Measurements from ENCODE around the gene MEX3A. TPM values are rescaled to one million over a fixed set of nuclear protein-coding genes. Genes with fewer than 3 reads are reported as not detected.

The MEX3A gene
- total and polyA plus RNA-seq, 2 experiments from 2014 or later: 18.5 to 38.1 TPM

- no peak for TF ChIP-seq ZNF462 (CRISPR knock-in tag; IDR thresholded peaks at IDR 0.05)
- no peak for TF ChIP-seq ZNF331 (CRISPR knock-in tag; IDR thresholded peaks at IDR 0.05; ENCODE audit: low read depth)
- no peak for TF ChIP-seq ZNF114 (CRISPR knock-in tag; IDR thresholded peaks at IDR 0.05)
- no peak for TF ChIP-seq STAT1 (IDR thresholded peaks at IDR 0.05; ENCODE audit: unreplicated experiment)
- TF ChIP-seq, protein P1, sequence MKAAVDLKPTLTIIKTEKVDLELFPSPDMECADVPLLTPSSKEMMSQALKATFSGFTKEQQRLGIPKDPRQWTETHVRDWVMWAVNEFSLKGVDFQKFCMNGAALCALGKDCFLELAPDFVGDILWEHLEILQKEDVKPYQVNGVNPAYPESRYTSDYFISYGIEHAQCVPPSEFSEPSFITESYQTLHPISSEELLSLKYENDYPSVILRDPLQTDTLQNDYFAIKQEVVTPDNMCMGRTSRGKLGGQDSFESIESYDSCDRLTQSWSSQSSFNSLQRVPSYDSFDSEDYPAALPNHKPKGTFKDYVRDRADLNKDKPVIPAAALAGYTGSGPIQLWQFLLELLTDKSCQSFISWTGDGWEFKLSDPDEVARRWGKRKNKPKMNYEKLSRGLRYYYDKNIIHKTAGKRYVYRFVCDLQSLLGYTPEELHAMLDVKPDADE (IDR thresholded peaks at IDR 0.05): no peak
These were observed 32.8 kb upstream of the MEX3A start (continued) for GRCh38 chr1:156114919-156115513.

DNA sequence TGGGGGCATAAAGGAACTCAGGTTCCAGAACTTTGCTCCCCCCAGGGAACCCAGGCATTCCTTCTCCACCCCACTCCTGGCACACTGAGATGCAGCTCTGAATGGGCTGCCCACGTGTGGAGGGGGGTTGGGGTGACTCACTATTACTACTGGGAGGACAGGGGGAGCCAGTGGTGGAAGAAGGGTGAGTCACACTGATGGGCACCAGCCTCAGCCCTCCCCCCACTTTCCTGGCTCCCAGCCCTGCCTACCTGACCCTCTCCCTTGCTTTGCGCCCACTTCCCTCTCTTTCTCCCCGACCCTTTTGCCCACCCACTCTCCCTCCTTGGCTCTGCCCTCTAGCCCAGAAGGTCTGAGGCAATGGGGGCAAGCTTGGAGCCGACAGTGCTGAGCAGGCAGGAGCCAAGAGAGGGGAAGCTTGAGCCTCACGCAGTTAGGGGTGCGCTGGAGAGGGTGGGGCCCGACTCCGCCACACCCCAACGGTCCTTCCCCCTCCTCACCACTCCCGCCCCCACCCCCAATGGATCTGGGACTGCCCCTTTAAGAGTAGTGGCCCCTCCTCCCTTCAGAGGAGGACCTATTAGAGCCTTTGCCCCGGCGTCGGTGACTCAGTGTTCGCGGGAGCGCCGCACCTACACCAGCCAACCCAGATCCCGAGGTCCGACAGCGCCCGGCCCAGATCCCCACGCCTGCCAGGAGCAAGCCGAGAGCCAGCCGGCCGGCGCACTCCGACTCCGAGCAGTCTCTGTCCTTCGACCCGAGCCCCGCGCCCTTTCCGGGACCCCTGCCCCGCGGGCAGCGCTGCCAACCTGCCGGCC lies 32.0 kb upstream of the MEX3A start, which contains the start of gene LMNA:
LMNA (plus strand) TSS at position 611 of the 818 bp plus-strand sequence. CDS start 208 bp downstream, outside the sequence.
- peak within 1 kb of the TSS; percentile 33; the same call in 1 of the 2 replicates for H3K27ac Mint-ChIP-seq
- peak; percentile 84 for TF ChIP-seq POLR2AphosphoS5 (IDR thresholded peaks at IDR 0.05; ENCODE audit: low read depth)
- TF ChIP-seq EZH2 (IDR thresholded peaks at IDR 0.05; ENCODE audit: low read depth, unreplicated experiment): no peak
- TF ChIP-seq REST (IDR thresholded peaks at IDR 0.05; ENCODE audit: unreplicated experiment): no peak
- TF ChIP-seq ZNF331 (CRISPR knock-in tag; IDR thresholded peaks at IDR 0.05; ENCODE audit: low read depth): no peak
- Histone ChIP-seq H3F3A (replicated peaks; ENCODE audit: low read depth) (0 out of 2 replicates have a peak, but pooled peaks cover 17% of the 10 kb centered on the region), H3K9me2 (ENCODE audit: insufficient read depth) (no peaks in the 10 kb centered on the region), H3K27me3 (ENCODE audit: insufficient read depth) (peaks cover 12% of the 10 kb centered on the region; the same call in 1 of the 2 replicates), H3K4me1 (ENCODE audit: insufficient read depth) (peaks cover 21% of the 10 kb centered on the region), H3K27ac (ENCODE audit: low read depth) (no peak within 1 kb of the TSS), H4K20me1 (replicated peaks; ENCODE audit: insufficient read depth) (no peaks in the 10 kb centered on the region; the same call in 1 of the 2 replicates), H3K79me2 (replicated peaks; ENCODE audit: insufficient read depth) (peaks cover 29% of the 10 kb centered on the region), H3K4me3 (peak within 1 kb of the TSS; percentile 99), H2AFZ (peak within 1 kb of the TSS; percentile 90), H3K36me3 (ENCODE audit: insufficient read depth) (no peaks in the 10 kb centered on the region), H3K4me2 (peak within 1 kb of the TSS; percentile 99)
- peaks cover 32% of the 10 kb centered on the region for H3K4me1 Mint-ChIP-seq
- peaks cover 36% of the 10 kb centered on the region for H3K27me3 Mint-ChIP-seq (ENCODE audit: insufficient read depth, low read depth, poor library complexity)
- peak within 1 kb of the TSS; percentile 90 for H3K4me3 Mint-ChIP-seq
- ATAC-seq (peak; percentile 89), DNase-seq (ENCODE audit: low spot score) (peak; percentile 98)
- H3K9me3 Mint-ChIP-seq: no peaks in the 10 kb centered on the region
- no peaks in the 10 kb centered on the region for H3K36me3 Mint-ChIP-seq (ENCODE audit: low read depth)
